NCI-H526 (cell line): ENCODE data around the gene YTHDF1.

Experiments used
- DNase-seq, 2 experiments: peaks; one replicate each; lab custom pipeline; 2025; lab: John Stamatoyannopoulos, UW

Gene YTHDF1

GRCh38 chr20:63156221-63156671 lies 59.7 kb downstream of the YTHDF1 start:
- DNase-seq: no peak

GRCh38 chr20:63155266-63156165 lies 60.4 kb downstream of the YTHDF1 start:
- no peak for DNase-seq

DNA sequence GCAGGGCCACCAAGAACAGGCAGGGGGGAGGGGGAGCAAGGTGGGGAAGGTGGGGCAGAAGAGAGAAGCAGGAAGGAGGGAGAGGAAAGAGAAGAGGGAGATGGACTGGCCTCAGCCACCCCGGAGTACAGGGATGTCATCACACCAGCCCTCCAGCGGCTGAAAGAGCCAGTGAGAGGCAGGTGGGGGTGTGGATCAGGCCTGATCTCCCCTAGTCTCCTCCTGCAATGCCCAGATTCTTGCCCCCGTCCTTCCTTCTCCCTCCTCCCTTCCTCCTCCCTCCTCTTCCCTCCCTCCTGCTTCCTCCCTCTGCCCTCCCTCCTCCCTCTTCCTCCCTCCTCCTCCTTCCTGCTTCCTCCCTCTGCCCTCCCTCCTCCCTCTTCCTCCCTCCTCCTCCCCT lies 61.5 kb downstream of the YTHDF1 start:
- no peak for DNase-seq

DNA sequence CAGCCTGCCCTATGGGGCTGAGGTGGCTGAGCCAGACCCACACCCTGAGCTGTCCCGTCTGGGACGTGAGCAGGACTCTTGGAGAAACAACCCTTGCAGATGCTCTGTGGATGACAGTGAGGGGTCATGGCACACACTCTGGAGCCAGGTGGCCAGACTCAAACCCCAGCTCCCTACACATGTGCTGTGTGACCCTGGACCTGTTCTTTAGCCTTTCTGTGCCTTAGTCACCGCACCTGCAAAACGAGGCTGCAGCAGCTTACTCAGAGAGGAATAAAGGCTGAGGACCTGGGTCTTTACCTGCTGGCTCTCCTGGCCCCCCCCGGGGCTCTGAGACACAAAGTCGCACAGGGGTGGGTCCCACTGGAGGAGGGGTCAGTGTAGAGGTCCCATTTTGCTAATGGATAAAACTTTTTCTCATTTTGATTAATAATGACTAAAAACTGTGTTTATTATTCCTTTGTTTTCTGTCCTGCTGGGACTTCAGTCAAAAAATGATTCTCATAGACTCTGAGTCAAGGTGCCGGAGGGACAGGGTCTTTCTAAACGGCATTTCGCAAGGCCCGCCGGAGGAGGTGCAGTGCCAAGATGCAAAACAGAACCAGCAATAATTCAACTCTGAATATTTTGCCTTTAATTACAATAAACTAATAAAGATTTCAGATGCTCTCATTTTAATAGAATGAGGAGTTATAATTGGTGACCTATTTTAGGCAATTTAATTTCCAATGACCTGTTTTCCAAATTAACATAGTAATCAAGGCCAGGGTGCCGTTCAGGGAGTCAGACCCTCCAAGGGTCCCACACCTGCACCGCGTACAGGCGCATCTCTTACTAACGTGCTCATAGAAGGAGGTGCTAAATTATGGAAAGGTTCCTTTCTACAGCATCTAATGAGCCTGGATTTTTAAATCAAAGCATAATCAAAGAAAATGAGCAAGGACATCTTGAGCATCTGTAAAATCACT lies 62.4 kb downstream of the YTHDF1 start:
- DNase-seq: no peak

- DNase-seq: no peak
Measured at GRCh38 chr20:63152322-63153253, 63.3 kb downstream of the YTHDF1 start.

GRCh38 chr20:63151554-63152321 lies 64.2 kb downstream of the YTHDF1 start:
- no peak for DNase-seq

DNA sequence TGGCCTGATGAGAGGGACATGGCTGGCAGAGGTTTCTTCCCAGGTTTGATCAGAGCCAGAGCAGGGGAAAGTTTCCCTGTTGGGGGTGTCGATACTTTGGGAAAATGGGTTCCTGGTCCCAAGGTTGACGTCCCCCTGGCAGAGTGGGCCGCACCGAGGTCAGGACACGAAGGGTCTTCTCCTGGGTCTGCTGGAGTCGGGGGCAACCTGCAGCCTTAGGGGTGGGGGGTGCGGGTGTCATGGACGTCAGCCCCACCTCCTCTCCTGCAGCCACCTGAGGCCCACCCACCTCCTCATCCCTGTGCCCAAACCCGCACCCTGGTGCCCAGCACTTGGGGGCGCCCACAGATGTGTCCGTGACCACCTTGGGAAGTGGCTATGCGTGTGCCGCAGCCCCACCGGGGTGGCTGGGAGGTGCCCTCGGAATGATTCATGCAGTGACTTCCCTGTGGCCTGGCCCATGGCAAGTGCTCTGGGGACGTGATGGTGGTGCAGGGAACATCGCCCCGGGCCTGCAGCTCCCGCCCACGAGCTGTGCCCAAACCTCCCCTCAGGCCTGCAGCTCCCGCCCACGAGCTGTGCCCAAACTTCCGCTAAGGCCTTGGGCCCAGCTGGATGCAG lies 64.9 kb downstream of the YTHDF1 start:
- no peak for DNase-seq

DNA sequence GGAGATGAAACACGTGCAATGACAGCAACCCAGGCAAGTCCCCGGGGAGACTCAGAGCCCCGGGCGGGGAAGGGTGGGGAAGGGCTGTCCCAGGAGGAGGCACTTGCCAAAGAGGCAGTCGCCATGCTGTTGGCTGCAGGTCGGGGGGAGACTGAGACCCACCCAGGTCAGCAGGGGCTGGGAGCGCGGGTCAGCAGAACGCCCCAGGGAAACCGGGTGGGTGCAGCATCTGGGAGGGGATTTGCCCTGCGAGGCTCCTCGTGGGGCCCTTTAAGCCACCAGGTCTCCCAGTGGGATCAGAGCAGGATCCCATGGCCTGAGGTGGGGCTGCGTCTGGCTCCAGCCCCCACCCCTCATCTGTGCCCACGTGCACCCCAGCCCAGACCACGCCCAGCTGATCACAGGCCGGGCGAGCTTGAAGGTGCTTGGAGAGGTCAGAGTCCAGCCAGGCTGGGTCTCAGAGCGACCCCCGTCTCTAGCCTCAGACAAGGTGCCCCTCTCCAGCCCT lies 65.5 kb downstream of the YTHDF1 start:
- no peak for DNase-seq

DNA sequence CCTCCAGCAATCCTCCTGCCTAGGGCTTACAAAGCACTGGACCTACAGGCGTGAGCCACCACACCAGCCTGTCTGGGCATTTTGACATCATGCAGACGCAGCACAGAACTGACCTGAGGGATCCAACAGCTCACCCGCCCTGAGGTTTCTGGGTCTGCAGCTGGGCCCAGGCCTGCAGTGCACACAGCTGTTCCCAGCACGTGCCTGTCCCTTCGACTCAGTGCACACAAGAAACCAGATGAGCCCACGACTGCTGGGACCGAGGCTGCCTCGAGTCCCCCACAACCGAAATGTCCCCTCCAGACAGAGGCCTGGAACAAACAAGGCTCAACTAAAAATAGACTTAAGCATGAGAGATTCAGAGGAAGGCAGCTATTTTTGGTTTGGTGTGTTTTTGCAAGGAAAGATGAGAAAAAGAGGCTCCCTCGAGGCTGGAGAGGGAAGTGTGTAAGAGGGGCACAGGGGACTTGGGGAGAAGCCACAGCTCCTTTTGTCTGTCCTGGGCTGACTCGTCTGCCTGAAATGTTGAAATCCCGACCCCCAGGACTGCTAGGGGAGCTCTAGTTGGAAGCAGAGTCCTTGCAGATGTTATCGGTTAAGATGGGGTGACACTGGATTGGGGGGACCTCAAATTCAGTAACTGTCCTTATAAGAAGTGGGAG lies 66.3 kb downstream of the YTHDF1 start:
- no peak for DNase-seq

DNA sequence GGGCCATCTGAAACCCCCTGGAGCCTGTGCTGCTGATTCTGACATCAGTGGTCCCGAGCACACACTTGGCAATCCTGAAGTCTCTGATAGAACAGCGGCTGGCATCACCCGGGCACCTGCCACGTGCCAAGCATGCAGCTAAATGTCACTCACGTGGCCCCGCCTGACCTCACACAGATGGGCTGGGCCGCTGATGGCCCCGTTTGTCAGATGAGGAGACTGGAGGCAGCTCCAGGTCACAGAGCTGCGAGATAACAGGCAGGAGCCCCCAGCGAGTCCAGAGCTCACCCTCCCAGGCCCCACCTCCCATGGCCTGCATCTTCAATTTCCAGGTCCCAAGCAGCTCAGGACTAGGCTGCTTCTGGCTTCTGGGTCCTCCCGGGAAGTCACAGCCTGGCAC lies 67.2 kb downstream of the YTHDF1 start:
- DNase-seq: no peak

GRCh38 chr20:63147532-63147931 lies 68.4 kb downstream of the YTHDF1 start:
- DNase-seq: no peak
